HepG2 (cell line): ENCODE data around the gene ANO6. TPM values are rescaled to one million over a fixed set of nuclear protein-coding genes. Genes with fewer than 3 reads are reported as not detected.

Experiments
- ATAC-seq: fragments of 200-7000 bp; cut with Tn5 transposase; 3 replicates; pipeline ENCODE4 v1.9.1; 2020; ENCODE audit warnings: mild to moderate bottlenecking, moderate library complexity
- BruUV-seq: library from RNA; stranded (reverse); fragments of 400-500 nt; replicated peaks from 2 replicates; lab custom pipeline; 2021; lab: Mats Ljungman, UMichigan
- CTCF ChIA-PET: fragments of 300-600 bp; formaldehyde crosslinking; extraction: SDS; loops from one replicate; lab custom pipeline; 2021; ENCODE audit warnings: low total read pairs, inconsistent platforms, low intra/inter-chr PET ratio; lab: Yijun Ruan, JAX
- POLR2A ChIA-PET: fragments of 350-600 bp; sonication (Branson Sonifier 250); formaldehyde crosslinking; loops from one replicate; lab custom pipeline; 2020; ENCODE audit warnings: antibody characterized with exemption, inconsistent platforms; lab: Yijun Ruan, JAX
- DNase-seq: peaks from one replicate; pipeline ENCODE4 v3.0.0-alpha.2; 2015; ENCODE audit warnings: low spot score
- FAIRE-seq: peaks from 3 replicates; lab custom pipeline; 2011; peaks lifted over from hg19 to GRCh38; lab: Jason Lieb, UNC
- H2AFZ ChIP-seq: one replicate; pipeline ENCODE4 v1.6.1; 2011; ENCODE audit warnings: low read length, inconsistent platforms
- H3K27ac ChIP-seq: fragments of 300-600 bp; 3 replicates; pipeline ENCODE4 v1.8.0; 2011; ENCODE audit warnings: mixed run types, mild to moderate bottlenecking, mixed read lengths, low read length, inconsistent platforms; ENCODE audit not compliant: insufficient read depth; ENCODE audit errors: extremely low read length
- H3K27me3 ChIP-seq, 2 experiments: fragments of 200-600 bp in 1 of 2; 2 replicates in 1 of 2; 3 replicates in 1 of 2; pipeline versions ENCODE4 v1.6.0 to v1.8.0; 2011; ENCODE audit warnings: low read length in 2 of 2, mild to moderate bottlenecking in 2 of 2, moderate library complexity in 2 of 2, inconsistent platforms in 1 of 2; ENCODE audit not compliant: insufficient read depth in 2 of 2, control insufficient read depth in 1 of 2
- H3K36me3 ChIP-seq, 2 experiments: fragments of 200-600 bp in 1 of 2; replicated peaks in 1 of 2; 2 replicates in 1 of 2; 3 replicates in 1 of 2; pipeline versions ENCODE4 v1.5.1 to v1.8.0; 2011; ENCODE audit warnings: low read length in 2 of 2, inconsistent platforms in 1 of 2; ENCODE audit not compliant: insufficient read depth in 2 of 2, control insufficient read depth in 1 of 2
- H3K4me1 ChIP-seq: 2 replicates; pipeline ENCODE4 v1.5.1; 2012; ENCODE audit warnings: low read length, inconsistent platforms; ENCODE audit not compliant: insufficient read depth
- H3K4me2 ChIP-seq: 2 replicates; pipeline ENCODE4 v1.6.0; 2011; ENCODE audit warnings: low read depth, low read length, inconsistent platforms
- H3K4me3 ChIP-seq, 3 experiments: fragments of 200-600 bp in 1 of 3; sonication (generic), shearing (Covaris generic) in 1 of 3; replicated peaks in 1 of 3; 2 replicates each; pipeline ENCODE4 v1.5.1; 2011 to 2016; ENCODE audit warnings: low read length in 3 of 3, inconsistent platforms in 2 of 3, low read depth in 2 of 3, mild to moderate bottlenecking in 2 of 3, control low read depth in 1 of 3, mixed read lengths in 1 of 3; ENCODE audit not compliant: insufficient read depth in 1 of 3
- H3K79me2 ChIP-seq: one replicate; pipeline ENCODE4 v1.6.1; 2011; ENCODE audit warnings: low read length, inconsistent platforms; ENCODE audit not compliant: insufficient read depth
- H3K9ac ChIP-seq: 2 replicates; pipeline ENCODE4 v1.6.0; 2011; ENCODE audit warnings: mild to moderate bottlenecking, low read depth, low read length, inconsistent platforms; ENCODE audit not compliant: insufficient read depth
- H3K9me3 ChIP-seq: 2 replicates; pipeline ENCODE4 v1.5.1; 2012; ENCODE audit warnings: mild to moderate bottlenecking, low read length
- H4K20me1 ChIP-seq: 2 replicates; pipeline ENCODE4 v1.6.0; 2011; ENCODE audit warnings: inconsistent platforms, mild to moderate bottlenecking, low read length, moderate library complexity; ENCODE audit not compliant: insufficient read depth
- CEBPG ChIP-seq: IDR thresholded peaks from 2 replicates; pipeline ENCODE4 v1.6.1; 2016
- DPF2 ChIP-seq: sonication (generic); formaldehyde crosslinking; IDR thresholded peaks from 2 replicates; pipeline ENCODE4 v1.4.0; 2020; ENCODE audit warnings: mild to moderate bottlenecking, low read depth, missing genetic modification reagents, borderline replicate concordance
- IRF9 ChIP-seq: sonication (generic); formaldehyde crosslinking; IDR thresholded peaks from 2 replicates; pipeline ENCODE4 v1.8.0; 2022; ENCODE audit warnings: missing genetic modification reagents, mild to moderate bottlenecking, borderline replicate concordance
- MTA3 ChIP-seq: sonication (generic); formaldehyde crosslinking; IDR thresholded peaks from 2 replicates; pipeline ENCODE4 v1.4.0; 2020; ENCODE audit warnings: missing genetic modification reagents
- PTBP1 ChIP-seq: fragments of 200-400 bp; formaldehyde crosslinking; IDR thresholded peaks from 2 replicates; pipeline ENCODE4 v1.6.1; 2018; ENCODE audit warnings: low read length, low read depth; ENCODE audit not compliant: poor library complexity, severe bottlenecking
- SIX4 ChIP-seq: sonication (generic); formaldehyde crosslinking; IDR thresholded peaks from 2 replicates; pipeline ENCODE4 v1.4.0; 2020; ENCODE audit warnings: missing genetic modification reagents
- SMAD1 ChIP-seq: sonication (generic); formaldehyde crosslinking; IDR thresholded peaks from 2 replicates; pipeline ENCODE4 v1.4.0; 2020; ENCODE audit warnings: missing genetic modification reagents, low read depth, mild to moderate bottlenecking, borderline replicate concordance
- ZBTB44 ChIP-seq: sonication (generic); formaldehyde crosslinking; IDR thresholded peaks from 2 replicates; pipeline ENCODE4 v1.4.0; 2020; ENCODE audit warnings: missing genetic modification reagents
- ZFX ChIP-seq: sonication (generic); formaldehyde crosslinking; IDR thresholded peaks from 2 replicates; pipeline ENCODE4 v1.4.0; 2020; ENCODE audit warnings: mild to moderate bottlenecking, low read depth, missing genetic modification reagents, moderate library complexity
- ZXDC ChIP-seq: sonication (generic); formaldehyde crosslinking; IDR thresholded peaks from 2 replicates; pipeline ENCODE4 v1.5.0; 2020; ENCODE audit warnings: mild to moderate bottlenecking, missing genetic modification reagents
- WGBS: methylation state at CpG from one replicate; pipeline ENCODE4 v1.1.6; 2017; ENCODE audit warnings: low lambda C conversion rate; 5-methylcytosine and 5-hydroxymethylcytosine counted together
- in situ Hi-C: cut with HindIII; loops from 2 replicates; pipeline ENCODE4 v1.10.0; 2017; ENCODE audit warnings: low pct_unique_long_range_greater_than_20kb; ENCODE audit not compliant: extremely low pct_ligation_motif_present
- intact Hi-C: fragments of 100-400 bp; cut with micrococcal nuclease; formaldehyde crosslinking; loops from one replicate; pipeline ENCODE4 v1.10.0; 2022; ENCODE audit not compliant: unreplicated experiment
- polyA plus RNA-seq, 8 experiments: library from polyadenylated mRNA; depleted of rRNA in 3 of 8; stranded (reverse) in 7 of 8; unstranded in 1 of 8; fragments of >200 nt; fragmentation: Illumina TruSeq in 4 of 8; extraction: Trizol in 4 of 8; gene quantifications; 2 replicates each; pipeline versions ENCODE4 v1.2.1 to v1.2.3, GENCODE V29; 2011 to 2016; ENCODE audit warnings: low read depth in 4 of 8, missing spikeins in 1 of 8, mixed read lengths in 1 of 8; ENCODE audit not compliant: insufficient read depth in 1 of 8
- total RNA-seq, 5 experiments: library from RNA; depleted of rRNA; stranded (reverse); fragments of >200 nt; fragmentation: Illumina TruSeq; extraction: Trizol; gene quantifications; 2 replicates each; pipeline ENCODE4 v1.2.3, GENCODE V29; 2016; ENCODE audit warnings: low read depth in 1 of 5

The ANO6 gene
- total and polyA plus RNA-seq, 2 of the 13 experiments (the other 11 are each of a cell fraction or from before 2014, with no cell fraction given) = 37.8 to 57.1 TPM

DNA sequence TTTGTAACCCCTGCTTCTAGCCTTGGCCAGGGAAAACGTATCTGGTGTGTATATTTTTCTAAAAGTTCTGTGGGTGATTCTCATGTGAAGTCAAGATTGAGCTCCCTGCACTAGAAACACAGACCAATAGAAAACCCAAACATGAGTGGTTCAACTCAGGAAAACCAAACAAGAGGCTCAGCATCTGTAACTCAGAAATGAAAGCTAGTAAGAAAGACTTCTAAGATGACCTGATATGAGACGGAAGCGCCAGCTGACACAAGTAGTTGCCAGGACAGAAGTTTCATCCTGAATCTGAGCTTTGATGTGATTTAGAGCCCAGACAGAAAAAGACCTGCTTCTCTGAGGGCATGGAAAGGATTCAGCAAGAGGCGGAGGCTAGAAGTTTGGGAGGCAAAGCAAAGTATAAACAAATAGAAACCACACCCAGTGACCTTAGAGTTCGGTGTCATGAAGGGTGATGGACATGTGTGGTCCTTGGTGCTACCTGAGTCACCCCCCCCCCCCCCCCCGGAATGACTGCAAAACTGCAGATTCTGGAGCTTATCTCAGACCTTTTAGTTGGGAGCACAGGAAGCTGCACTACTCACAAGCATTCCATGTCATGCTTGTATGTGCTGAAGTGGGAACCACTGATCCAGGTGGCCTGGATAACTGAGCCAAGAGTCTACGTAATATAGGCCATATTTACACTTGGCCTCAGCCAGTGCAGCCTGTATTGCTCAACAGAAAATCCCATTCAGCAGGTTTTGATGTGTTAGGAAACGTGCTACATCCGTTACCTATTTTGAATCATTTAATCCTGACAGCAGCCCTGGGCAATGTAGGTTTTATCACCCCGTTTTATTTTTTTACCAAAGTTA is 191.3 kb downstream of the ANO6 start:
- H3K27ac ChIP-seq = no peak overlapping the region
- H3K4me1 ChIP-seq = no peaks in the 10 kb centered on the region
- FAIRE-seq = no peak
- H2AFZ ChIP-seq = no peak overlapping the region
- BruUV-seq = no TSS peak
- WGBS = 97% methylated on average over 9 of the region's 10 CpGs
- TF ChIP-seq SMAD1 (CRISPR knock-in tag) (no peak), CEBPG (no peak)
- in situ Hi-C loops = no loop called here
- H3K79me2 ChIP-seq = no peaks in the 10 kb centered on the region
- POLR2A ChIA-PET = no interaction called here
- no peak overlapping the region for H3K4me2 ChIP-seq
- no peak overlapping the region for H3K4me3 ChIP-seq
- H3K27me3 ChIP-seq = no peaks in the 10 kb centered on the region
- no peak for DNase-seq
- H3K9me3 ChIP-seq = no peaks in the 10 kb centered on the region
- peaks cover 18 to 78% of the 10 kb centered on the region in 2 experiments for H3K36me3 ChIP-seq
- no peak overlapping the region for H3K9ac ChIP-seq
- H4K20me1 ChIP-seq = no peaks in the 10 kb centered on the region
- ATAC-seq = no peak
- CTCF ChIA-PET = no interaction called here
- intact Hi-C loops = no loop called here

GRCh38 chr12:45407981-45408728 is 192.3 kb downstream of the ANO6 start:
- Histone ChIP-seq H3K36me3 (peaks cover 18 to 77% of the 10 kb centered on the region in 2 experiments), H3K9ac (no peak overlapping the region), H3K79me2 (no peaks in the 10 kb centered on the region), H2AFZ (no peak overlapping the region), H3K27ac (no peak overlapping the region), H3K9me3 (no peaks in the 10 kb centered on the region), H4K20me1 (no peaks in the 10 kb centered on the region), H3K27me3 (no peaks in the 10 kb centered on the region), H3K4me3 (no peak overlapping the region), H3K4me2 (no peak overlapping the region), H3K4me1 (no peaks in the 10 kb centered on the region)
- DNase-seq = no peak
- BruUV-seq = no TSS peak
- WGBS = 97% methylated on average over 10 of the region's 10 CpGs
- no peak for FAIRE-seq
- in situ Hi-C loops = no loop called here
- ATAC-seq = no peak
- ChIA-PET POLR2A (no interaction called here), CTCF (no interaction called here)
- intact Hi-C loops = no loop called here
- no peak for TF ChIP-seq ZXDC (CRISPR knock-in tag)
- no peak for TF ChIP-seq MTA3 (CRISPR knock-in tag)
- TF ChIP-seq ZBTB44 (CRISPR knock-in tag) = no peak
- no peak for TF ChIP-seq PTBP1
- TF ChIP-seq DPF2 (CRISPR knock-in tag) = no peak
- TF ChIP-seq ZFX (CRISPR knock-in tag) = no peak
- TF ChIP-seq SIX4 (CRISPR knock-in tag) = no peak
- TF ChIP-seq IRF9 = no peak
